MM.1S (cell line): ENCODE measurements around the gene USO1.
"Not testable (repeated sequence)": the region's sequence is repeated elsewhere in the genome, so short reads cannot be mapped to it uniquely, and the experiment has no call there.

Experiments used
- DNase-seq: peaks from one replicate; pipeline ENCODE4 v3.0.0-alpha.2; 2015
- H2AFZ ChIP-seq: fragments of 300-600 bp; sonication (generic); 2 replicates; pipeline ENCODE4 v1.6.0; 2016; ENCODE audit warnings: antibody characterized with exemption, low read length
- H3F3A ChIP-seq: fragments of 300-600 bp; sonication (generic); 2 replicates; pipeline ENCODE4 v1.6.1; 2016; ENCODE audit warnings: mild to moderate bottlenecking, antibody characterized with exemption, low read length, moderate library complexity, mixed read lengths; ENCODE audit not compliant: insufficient read depth
- H3K27ac ChIP-seq: fragments of 300-600 bp; sonication (generic); 2 replicates; pipeline ENCODE4 v1.5.1; 2016; ENCODE audit warnings: mild to moderate bottlenecking, low read length
- H3K27me3 ChIP-seq: fragments of 300-600 bp; sonication (generic); replicated peaks from 2 replicates; pipeline ENCODE4 v1.6.0; 2016; ENCODE audit warnings: low read length; ENCODE audit not compliant: insufficient read depth
- H3K36me3 ChIP-seq: fragments of 300-600 bp; sonication (generic); replicated peaks from 2 replicates; pipeline ENCODE4 v1.6.1; 2016; ENCODE audit warnings: mild to moderate bottlenecking, low read length, mixed read lengths; ENCODE audit not compliant: insufficient read depth
- H3K4me1 ChIP-seq: fragments of 300-600 bp; sonication (generic); 2 replicates; pipeline ENCODE4 v1.6.1; 2016; ENCODE audit warnings: low read length, mixed read lengths
- H3K4me2 ChIP-seq: fragments of 300-600 bp; sonication (generic); 2 replicates; pipeline ENCODE4 v1.6.0; 2016; ENCODE audit warnings: low read depth, low read length
- H3K4me3 ChIP-seq: fragments of 300-600 bp; sonication (generic); 2 replicates; pipeline ENCODE4 v1.5.1; 2016; ENCODE audit warnings: low read length, mixed read lengths
- H3K79me2 ChIP-seq: fragments of 300-600 bp; sonication (generic); 2 replicates; pipeline ENCODE4 v1.6.1; 2016; ENCODE audit warnings: mixed run types, low read length, mixed read lengths
- H3K9ac ChIP-seq: fragments of 300-600 bp; sonication (generic); 2 replicates; pipeline ENCODE4 v1.6.1; 2016; ENCODE audit warnings: low read length, mixed read lengths
- H3K9me2 ChIP-seq: fragments of 300-600 bp; sonication (generic); replicated peaks from 2 replicates; pipeline ENCODE4 v1.6.1; 2016; ENCODE audit warnings: mild to moderate bottlenecking, low read length, mixed read lengths; ENCODE audit not compliant: insufficient read depth
- H3K9me3 ChIP-seq: fragments of 300-600 bp; sonication (generic); replicated peaks from 2 replicates; pipeline ENCODE4 v1.6.1; 2016; ENCODE audit warnings: mild to moderate bottlenecking, low read length, mixed read lengths; ENCODE audit not compliant: insufficient read depth
- H4K20me1 ChIP-seq: fragments of 300-600 bp; sonication (generic); 2 replicates; pipeline ENCODE4 v1.6.1; 2016; ENCODE audit warnings: mild to moderate bottlenecking, low read length, moderate library complexity, mixed read lengths; ENCODE audit not compliant: insufficient read depth
- EZH2 ChIP-seq: fragments of 300-600 bp; sonication (generic); optimal IDR thresholded peaks from 2 replicates; pipeline ENCODE3; 2017; ENCODE audit warnings: low read depth, mild to moderate bottlenecking, antibody characterized with exemption, low read length, mixed read lengths
- EZH2phosphoT487 ChIP-seq: fragments of 300-600 bp; sonication (generic); IDR thresholded peaks from 2 replicates; pipeline ENCODE4 v1.6.1; 2018; ENCODE audit warnings: antibody characterized with exemption, low read length
- TF ChIP-seq, protein P1 (sequence below): fragments of 300-600 bp; sonication (generic); IDR thresholded peaks from 2 replicates; pipeline ENCODE4 v1.5.1; 2016; ENCODE audit warnings: antibody characterized with exemption, low read length, mixed read lengths

The USO1 gene

DNA sequence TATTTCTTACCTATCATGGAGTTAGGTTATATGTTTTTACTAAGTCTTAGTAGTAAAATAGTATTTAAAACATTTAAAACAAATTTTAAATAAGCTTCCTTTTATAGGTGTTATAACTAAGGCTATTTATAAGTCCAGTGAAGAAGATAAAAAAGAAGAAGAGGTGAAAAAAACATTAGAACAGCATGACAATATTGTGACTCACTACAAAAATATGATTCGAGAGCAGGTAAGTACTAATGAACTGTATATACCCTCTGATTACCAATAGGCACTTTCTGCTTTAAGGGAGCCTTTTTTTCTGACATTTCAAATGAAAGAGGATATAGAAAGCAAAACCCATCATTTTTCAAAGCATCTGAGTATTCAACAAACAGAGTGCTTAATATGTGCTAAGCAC, 76.6 kb downstream of the USO1 start:
- Histone ChIP-seq H3F3A (no peaks in the 10 kb centered on the region), H3K4me3 (no peak overlapping the region), H3K27ac (no peak overlapping the region), H3K79me2 (no peaks in the 10 kb centered on the region), H3K9me2 (no peaks in the 10 kb centered on the region), H4K20me1 (no peaks in the 10 kb centered on the region), H3K4me2 (no peak overlapping the region), H3K36me3 (peaks cover 3% of the 10 kb centered on the region; the same call in 1 of the 2 replicates), H3K27me3 (no peaks in the 10 kb centered on the region), H2AFZ (no peak overlapping the region), H3K4me1 (no peaks in the 10 kb centered on the region), H3K9ac (no peak overlapping the region), H3K9me3 (no peaks in the 10 kb centered on the region)
- TF ChIP-seq, protein P1, sequence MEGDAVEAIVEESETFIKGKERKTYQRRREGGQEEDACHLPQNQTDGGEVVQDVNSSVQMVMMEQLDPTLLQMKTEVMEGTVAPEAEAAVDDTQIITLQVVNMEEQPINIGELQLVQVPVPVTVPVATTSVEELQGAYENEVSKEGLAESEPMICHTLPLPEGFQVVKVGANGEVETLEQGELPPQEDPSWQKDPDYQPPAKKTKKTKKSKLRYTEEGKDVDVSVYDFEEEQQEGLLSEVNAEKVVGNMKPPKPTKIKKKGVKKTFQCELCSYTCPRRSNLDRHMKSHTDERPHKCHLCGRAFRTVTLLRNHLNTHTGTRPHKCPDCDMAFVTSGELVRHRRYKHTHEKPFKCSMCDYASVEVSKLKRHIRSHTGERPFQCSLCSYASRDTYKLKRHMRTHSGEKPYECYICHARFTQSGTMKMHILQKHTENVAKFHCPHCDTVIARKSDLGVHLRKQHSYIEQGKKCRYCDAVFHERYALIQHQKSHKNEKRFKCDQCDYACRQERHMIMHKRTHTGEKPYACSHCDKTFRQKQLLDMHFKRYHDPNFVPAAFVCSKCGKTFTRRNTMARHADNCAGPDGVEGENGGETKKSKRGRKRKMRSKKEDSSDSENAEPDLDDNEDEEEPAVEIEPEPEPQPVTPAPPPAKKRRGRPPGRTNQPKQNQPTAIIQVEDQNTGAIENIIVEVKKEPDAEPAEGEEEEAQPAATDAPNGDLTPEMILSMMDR, result no peak
- TF ChIP-seq EZH2, result no peak
- no peak for TF ChIP-seq EZH2phosphoT487
- DNase-seq, result no peak

DNA sequence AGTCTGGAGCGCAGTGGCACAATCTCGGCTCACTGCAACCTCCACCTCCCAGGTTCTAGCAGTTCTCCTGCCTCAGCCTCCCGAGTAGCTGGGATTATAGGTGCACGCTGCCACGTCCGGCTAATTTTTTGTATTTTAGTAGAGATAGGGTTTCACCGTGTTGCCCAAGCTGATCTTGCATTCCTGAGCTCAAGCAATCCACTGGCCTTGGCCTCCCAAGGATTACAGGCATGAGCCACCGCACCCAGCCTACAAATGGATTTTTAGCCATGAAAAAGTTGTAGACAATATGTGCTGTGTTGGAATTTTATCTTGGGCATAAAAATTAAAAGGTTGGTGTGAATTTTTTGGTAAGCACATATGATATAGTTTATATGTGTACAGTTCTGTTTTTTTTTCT, 81.7 kb downstream of the USO1 start:
- not testable (repeated sequence) for H3K4me1 ChIP-seq, DNase-seq, H3K27ac ChIP-seq, H4K20me1 ChIP-seq, H3K4me3 ChIP-seq, H3K36me3 ChIP-seq, H3K9me3 ChIP-seq, H2AFZ ChIP-seq, H3K4me2 ChIP-seq, H3F3A ChIP-seq, H3K9ac ChIP-seq, H3K79me2 ChIP-seq, H3K9me2 ChIP-seq, H3K27me3 ChIP-seq

- DNase-seq, result no peak
- H3F3A ChIP-seq, result no peaks in the 10 kb centered on the region
- H3K9ac ChIP-seq, result no peak overlapping the region
- no peaks in the 10 kb centered on the region for H3K9me3 ChIP-seq
- H3K27me3 ChIP-seq, result no peaks in the 10 kb centered on the region
- H3K4me2 ChIP-seq, result no peak overlapping the region
- H3K4me3 ChIP-seq, result no peak overlapping the region
- H3K4me1 ChIP-seq, result no peaks in the 10 kb centered on the region
- H3K27ac ChIP-seq, result no peak overlapping the region
- H3K36me3 ChIP-seq, result no peaks in the 10 kb centered on the region; the same call in 1 of the 2 replicates
- H4K20me1 ChIP-seq, result no peaks in the 10 kb centered on the region
- no peaks in the 10 kb centered on the region for H3K79me2 ChIP-seq
- TF ChIP-seq EZH2 (no peak), EZH2phosphoT487 (no peak)
- TF ChIP-seq, protein P1, result no peak
- H2AFZ ChIP-seq, result no peak overlapping the region
- no peaks in the 10 kb centered on the region for H3K9me2 ChIP-seq
Observed at GRCh38 chr4:75817901-75818300, 93.5 kb downstream of the USO1 start.

DNA sequence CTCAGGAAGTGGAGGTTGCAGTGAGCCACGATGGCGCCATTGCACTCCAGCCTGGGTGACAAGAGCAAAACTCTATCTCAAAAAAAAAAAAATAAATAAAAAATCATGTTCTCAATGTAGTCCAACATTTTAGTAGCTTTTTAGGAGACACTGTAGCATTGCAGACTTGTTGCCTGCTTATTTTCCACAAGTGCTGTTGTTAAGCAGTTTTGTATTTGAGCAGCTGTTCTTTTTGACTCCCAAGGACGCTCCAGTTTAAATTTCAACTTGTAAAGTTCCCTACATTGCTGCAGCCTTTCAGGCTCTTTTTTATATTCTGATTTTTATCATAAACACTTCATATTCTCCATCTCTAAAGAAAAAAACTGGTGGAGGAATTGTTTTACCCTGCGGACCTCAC, 94.7 kb downstream of the USO1 start:
- Histone ChIP-seq H3K27me3 (no peaks in the 10 kb centered on the region), H3K4me1 (no peaks in the 10 kb centered on the region), H3K4me3 (no peak overlapping the region), H3K27ac (no peak overlapping the region), H3F3A (no peaks in the 10 kb centered on the region), H3K9ac (no peak overlapping the region), H3K9me2 (no peaks in the 10 kb centered on the region), H3K4me2 (no peak overlapping the region), H3K36me3 (no peaks in the 10 kb centered on the region), H3K9me3 (no peaks in the 10 kb centered on the region), H3K79me2 (no peaks in the 10 kb centered on the region), H4K20me1 (no peaks in the 10 kb centered on the region), H2AFZ (no peak overlapping the region)
- no peak for DNase-seq
- TF ChIP-seq EZH2 (no peak), EZH2phosphoT487 (no peak)
- TF ChIP-seq, protein P1, result no peak
